Esophagus muscularis mucosa (tissue), 3 donors: ENCODE measurements around the gene DMD.

Experiments used
- CTCF ChIP-seq, 3 experiments: fragments of 200-600 bp in 2 of 3; fragments of 450-650 bp in 1 of 3; sonication (generic) in 2 of 3; IDR thresholded peaks; one replicate each; pipeline ENCODE4 v1.5.1; 2017 to 2019; ENCODE audit warnings: antibody characterized with exemption in 3 of 3, mild to moderate bottlenecking in 2 of 3, moderate library complexity in 1 of 3
- POLR2AphosphoS5 ChIP-seq, 2 donors: sonication (generic); formaldehyde crosslinking; IDR thresholded peaks; one replicate each; pipeline ENCODE4 v1.6.1; 2017; ENCODE audit warnings: antibody characterized with exemption in 2 of 2

GRCh38 chrX:31287861-31288260 is 1923.5 kb downstream of the DMD start:
- TF ChIP-seq CTCF (IDR thresholded peaks at IDR 0.05) (no peak), POLR2AphosphoS5 (IDR thresholded peaks at IDR 0.05) (no peak)
